SU-DHL-6 (cell line): ENCODE measurements around the gene ASB2.

Experiments used
- H2AFZ ChIP-seq: fragments of 200-600 bp; sonication (generic); 2 replicates; pipeline ENCODE4 v1.6.1; 2014; ENCODE audit warnings: low read depth, mild to moderate bottlenecking, moderate library complexity, mixed read lengths, antibody characterized with exemption, low read length; ENCODE audit not compliant: severe bottlenecking
- H3F3A ChIP-seq: fragments of 200-600 bp; shearing (Covaris generic); 2 replicates; pipeline ENCODE4 v1.6.0; 2016; ENCODE audit warnings: antibody characterized with exemption, mild to moderate bottlenecking; ENCODE audit not compliant: insufficient read depth
- H3K27ac ChIP-seq: fragments of 200-600 bp; sonication (generic); 2 replicates; pipeline ENCODE4 v1.5.1; 2016; ENCODE audit warnings: low read depth, mild to moderate bottlenecking, low read length, moderate library complexity, mixed read lengths
- H3K27me3 ChIP-seq: fragments of 200-600 bp; sonication (generic), shearing (Covaris generic); 2 replicates; pipeline ENCODE4 v1.6.0; 2014; ENCODE audit warnings: mild to moderate bottlenecking, low read length
- H3K36me3 ChIP-seq: fragments of 200-600 bp; sonication (generic); 2 replicates; pipeline ENCODE4 v1.6.1; 2014; ENCODE audit warnings: mild to moderate bottlenecking, low read length, mixed read lengths
- H3K4me2 ChIP-seq: fragments of 300-600, 200-600 bp; shearing (Covaris generic), sonication (generic); 2 replicates; pipeline ENCODE4 v1.6.0; 2014; ENCODE audit warnings: low read length, low read depth, mild to moderate bottlenecking; ENCODE audit not compliant: poor library complexity, severe bottlenecking
- H3K4me3 ChIP-seq: fragments of 200-600 bp; sonication (generic); 2 replicates; pipeline ENCODE4 v1.5.1; 2014; ENCODE audit warnings: antibody characterized with exemption, low read length, mild to moderate bottlenecking, mixed read lengths; ENCODE audit not compliant: insufficient read depth, poor library complexity, severe bottlenecking
- H3K79me2 ChIP-seq: fragments of 200-600 bp; sonication (generic); 2 replicates; pipeline ENCODE4 v1.6.1; 2014; ENCODE audit warnings: mild to moderate bottlenecking, low read length, moderate library complexity; ENCODE audit not compliant: insufficient read depth
- H3K9ac ChIP-seq: fragments of 200-600 bp; sonication (generic); 2 replicates; pipeline ENCODE4 v1.7.0; 2014; ENCODE audit warnings: mild to moderate bottlenecking, low read length
- H3K9me2 ChIP-seq: fragments of 200-600 bp; sonication (generic); replicated peaks from 2 replicates; pipeline ENCODE4 v1.6.1; 2014; ENCODE audit warnings: low read length; ENCODE audit not compliant: insufficient read depth
- H3K9me3 ChIP-seq: fragments of 200-600 bp; sonication (generic); 2 replicates; pipeline ENCODE4 v1.6.1; 2014; ENCODE audit warnings: low read length, mixed read lengths; ENCODE audit not compliant: insufficient read depth
- H4K20me1 ChIP-seq: fragments of 200-600 bp; sonication (generic); 2 replicates; pipeline ENCODE4 v1.6.1; 2014; ENCODE audit warnings: low read depth, mild to moderate bottlenecking, antibody characterized with exemption, low read length, moderate library complexity, mixed read lengths
- CTCF ChIP-seq: fragments of 200-600 bp; sonication (generic); IDR thresholded peaks from one replicate; pipeline ENCODE4 v1.5.1; 2017; ENCODE audit warnings: antibody characterized with exemption, mild to moderate bottlenecking, low read length, moderate library complexity; ENCODE audit not compliant: insufficient read depth, poor library complexity, severe bottlenecking
- EZH2phosphoT487 ChIP-seq: fragments of 200-600 bp; sonication (generic), shearing (Covaris generic); conservative IDR thresholded peaks from 2 replicates; pipeline ENCODE4 v1.6.1; 2018; ENCODE audit warnings: mild to moderate bottlenecking, antibody characterized with exemption, low read length, moderate library complexity, mixed read lengths

Gene ASB2

GRCh38 chr14:93965946-93966474 lies 10.4 kb downstream of the ASB2 start:
- H3K4me2 ChIP-seq, result no peak overlapping the region
- H2AFZ ChIP-seq, result no peak overlapping the region
- H3K9me2 ChIP-seq, result no peaks in the 10 kb centered on the region
- TF ChIP-seq CTCF (no peak), EZH2phosphoT487 (no peak)
- no peaks in the 10 kb centered on the region for H3K36me3 ChIP-seq
- H3K4me3 ChIP-seq, result no peak overlapping the region
- H3K27me3 ChIP-seq, result no peaks in the 10 kb centered on the region
- H3K79me2 ChIP-seq, result no peaks in the 10 kb centered on the region
- no peak overlapping the region for H3K9ac ChIP-seq
- H4K20me1 ChIP-seq, result no peaks in the 10 kb centered on the region
- H3F3A ChIP-seq, result peaks cover 49% of the 10 kb centered on the region
- peak overlapping the region; percentile 99 for H3K27ac ChIP-seq
- H3K9me3 ChIP-seq, result no peaks in the 10 kb centered on the region

GRCh38 chr14:93965287-93965821 lies 11.0 kb downstream of the ASB2 start:
- H3K4me3 ChIP-seq, result no peak overlapping the region
- no peak overlapping the region for H3K9ac ChIP-seq
- no peaks in the 10 kb centered on the region for H3K9me2 ChIP-seq
- no peak overlapping the region for H3K4me2 ChIP-seq
- no peaks in the 10 kb centered on the region for H4K20me1 ChIP-seq
- peaks cover 48% of the 10 kb centered on the region for H3F3A ChIP-seq
- TF ChIP-seq CTCF (no peak), EZH2phosphoT487 (no peak)
- H3K9me3 ChIP-seq, result no peaks in the 10 kb centered on the region
- no peaks in the 10 kb centered on the region for H3K36me3 ChIP-seq
- H2AFZ ChIP-seq, result no peak overlapping the region
- peak overlapping the region; percentile 99 for H3K27ac ChIP-seq
- no peaks in the 10 kb centered on the region for H3K79me2 ChIP-seq
- no peaks in the 10 kb centered on the region for H3K27me3 ChIP-seq

GRCh38 chr14:93964820-93965286 lies 11.5 kb downstream of the ASB2 start:
- H3K9me2 ChIP-seq, result no peaks in the 10 kb centered on the region
- no peak overlapping the region for H3K4me2 ChIP-seq

More at GRCh38 chr14:93964820-93965286, 11.5 kb downstream of the ASB2 start:
- Histone ChIP-seq H3K9me3 (no peaks in the 10 kb centered on the region), H3F3A (peaks cover 48% of the 10 kb centered on the region), H3K27me3 (no peaks in the 10 kb centered on the region), H3K9ac (no peak overlapping the region), H3K27ac (peak overlapping the region; percentile 99), H3K36me3 (no peaks in the 10 kb centered on the region), H2AFZ (no peak overlapping the region), H3K4me3 (no peak overlapping the region), H3K79me2 (no peaks in the 10 kb centered on the region), H4K20me1 (no peaks in the 10 kb centered on the region)
- TF ChIP-seq EZH2phosphoT487 (no peak), CTCF (no peak)
